Activated CD8-positive, alpha-beta memory T cell treated with anti-CD3 and anti-CD28 coated beads, Interleukin-2, amount 10 ng/mL, durations not matched to agents 7 days and 5 days (primary cell): ENCODE measurements around the gene RNU6-1. TPM values are rescaled to one million over a fixed set of nuclear protein-coding genes. Genes with fewer than 3 reads are reported as not detected.

Experiments
- ATAC-seq: fragments of 150-1000 bp; cut with Tn5 transposase; one replicate; pipeline ENCODE4 v1.10.0; 2021; ENCODE audit warnings: moderate library complexity
- CTCF ChIA-PET: fragments of 350-600 bp; sonication (Branson Sonifier 250); formaldehyde crosslinking; loops from one replicate; lab custom pipeline; 2021; ENCODE audit warnings: antibody characterized with exemption; lab: Charles Lee
- DNase-seq: peaks from one replicate; pipeline ENCODE4 v3.0.0-alpha.2; 2020
- H3K27ac Mint-ChIP-seq: one replicate; pipeline ENCODE4 v1.8.0; 2021; ENCODE audit warnings: mild to moderate bottlenecking, mixed read lengths
- H3K27me3 Mint-ChIP-seq: one replicate; pipeline ENCODE4 v1.8.0; 2021; ENCODE audit warnings: mixed read lengths
- H3K36me3 Mint-ChIP-seq: one replicate; pipeline ENCODE4 v1.8.0; 2021; ENCODE audit warnings: mild to moderate bottlenecking, mixed read lengths
- H3K4me1 Mint-ChIP-seq: one replicate; pipeline ENCODE4 v1.8.0; 2021; ENCODE audit warnings: mixed read lengths
- H3K4me3 Mint-ChIP-seq: one replicate; pipeline ENCODE4 v1.8.0; 2021; ENCODE audit warnings: mild to moderate bottlenecking, moderate library complexity, mixed read lengths
- H3K9me3 Mint-ChIP-seq: one replicate; pipeline ENCODE4 v1.8.0; 2022; ENCODE audit warnings: low read depth, mixed read lengths
- total RNA-seq, 2 experiments: library from RNA; stranded (reverse); gene quantifications; one replicate each; pipeline ENCODE4 v1.2.3, GENCODE V29; 2021

Gene RNU6-1
- total RNA-seq, 2 experiments from 2014 or later, result not detected

- peaks cover 1% of the 10 kb centered on the region for H3K4me1 Mint-ChIP-seq
- no peak overlapping the region for H3K27ac Mint-ChIP-seq
- H3K4me3 Mint-ChIP-seq, result no peak overlapping the region
- ATAC-seq (no peak), DNase-seq (peak; percentile 21)
- no peaks in the 10 kb centered on the region for H3K9me3 Mint-ChIP-seq
- H3K27me3 Mint-ChIP-seq, result peaks cover 15% of the 10 kb centered on the region
- H3K36me3 Mint-ChIP-seq, result peaks cover 1% of the 10 kb centered on the region
- CTCF ChIA-PET, result interaction anchor here (0.6 kb wide), 1 partner anchor 555 kb away, joined by 3 read pairs; no protein-coding TSS in a partner anchor
These were observed 11.2 kb upstream of the RNU6-1 start for GRCh38 chr15:67850994-67851571.

DNA sequence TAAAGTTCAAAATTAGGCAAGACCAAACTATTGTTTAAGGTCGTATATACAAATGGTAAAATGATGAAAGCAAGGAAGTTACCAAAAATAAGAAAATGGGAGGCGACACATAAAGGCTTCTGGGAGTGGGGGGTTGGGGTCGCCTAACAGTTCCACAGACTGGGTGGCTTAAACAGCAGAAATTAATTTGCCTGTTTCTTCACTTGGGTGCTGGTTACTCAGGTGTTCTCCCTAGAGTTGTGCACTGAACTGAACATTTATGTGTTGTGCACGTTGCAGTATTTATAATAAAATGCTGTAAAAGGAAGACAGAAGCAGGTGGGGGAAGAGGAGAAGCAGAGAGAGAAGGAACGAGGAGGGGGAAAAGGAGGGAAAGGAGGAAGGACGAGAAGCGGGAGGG lies 10.5 kb upstream of the RNU6-1 start:
- peak; percentile 18 for DNase-seq
- no peak for ATAC-seq
- Mint-ChIP-seq H3K4me3 (no peak overlapping the region), H3K9me3 (no peaks in the 10 kb centered on the region), H3K27ac (no peak overlapping the region), H3K4me1 (peaks cover 1% of the 10 kb centered on the region), H3K27me3 (peaks cover 15% of the 10 kb centered on the region), H3K36me3 (peaks cover 1% of the 10 kb centered on the region)
- CTCF ChIA-PET, result interaction anchor here (0.6 kb wide), 1 partner anchor 556 kb away, joined by 3 read pairs; no protein-coding TSS in a partner anchor

GRCh38 chr15:67849538-67849937 lies 9.7 kb upstream of the RNU6-1 start:
- Mint-ChIP-seq H3K4me1 (peaks cover 1% of the 10 kb centered on the region), H3K4me3 (no peak overlapping the region), H3K27ac (no peak overlapping the region), H3K36me3 (peaks cover 1% of the 10 kb centered on the region), H3K27me3 (peaks cover 15% of the 10 kb centered on the region), H3K9me3 (no peaks in the 10 kb centered on the region)
- ATAC-seq (no peak), DNase-seq (no peak)
- CTCF ChIA-PET, result no interaction called here

GRCh38 chr15:67845974-67846373 lies 6.1 kb upstream of the RNU6-1 start:
- ATAC-seq (no peak), DNase-seq (no peak)
- H3K36me3 Mint-ChIP-seq, result no peaks in the 10 kb centered on the region
- no peak overlapping the region for H3K27ac Mint-ChIP-seq
- peaks cover 13% of the 10 kb centered on the region for H3K27me3 Mint-ChIP-seq
- CTCF ChIA-PET, result interaction anchor here (1.2 kb wide), 1 partner anchor 17 kb away, joined by 3 read pairs; no protein-coding TSS in a partner anchor
- H3K4me3 Mint-ChIP-seq, result no peak overlapping the region
- H3K4me1 Mint-ChIP-seq, result peaks cover 6% of the 10 kb centered on the region
- no peaks in the 10 kb centered on the region for H3K9me3 Mint-ChIP-seq

DNA sequence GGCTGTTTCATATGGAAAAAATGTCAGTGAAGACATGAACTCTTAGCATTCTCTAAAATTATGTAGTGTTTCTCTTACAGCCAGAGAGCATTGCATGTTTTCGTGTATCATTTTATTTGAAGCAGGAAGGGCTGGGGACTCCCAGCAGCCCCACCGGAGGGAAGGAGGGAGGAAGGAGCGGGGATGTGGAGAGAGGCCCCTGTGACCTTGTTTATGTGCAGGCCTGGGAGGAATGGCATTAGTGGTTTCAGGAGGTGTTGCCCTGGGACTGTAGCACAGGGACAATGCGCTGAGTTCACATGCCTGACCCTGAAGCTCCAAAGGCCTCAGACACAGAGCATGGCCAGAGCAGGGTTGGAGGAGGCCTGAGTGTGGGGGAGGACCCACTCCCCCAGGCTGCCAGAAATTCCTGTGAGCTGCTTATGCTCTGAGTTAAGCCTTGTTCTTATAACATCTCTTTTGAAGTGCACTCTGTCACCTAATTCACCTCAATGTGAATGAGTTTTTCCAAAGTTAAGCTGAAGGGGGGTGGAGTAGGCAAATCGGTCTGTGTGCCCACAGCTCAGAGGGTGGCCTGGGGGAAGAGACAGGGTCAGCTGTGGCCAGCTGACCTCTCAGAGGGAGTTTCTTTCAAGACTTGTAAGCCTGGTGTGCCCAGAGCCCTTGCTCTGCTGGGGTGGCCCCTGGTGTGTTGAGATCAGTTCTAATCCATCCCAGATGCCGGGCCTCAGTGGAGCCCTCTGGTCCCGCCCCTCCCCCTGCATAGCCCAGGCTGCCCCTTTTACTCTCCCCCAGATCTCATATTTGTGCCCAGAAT lies 3.9 kb upstream of the RNU6-1 start:
- peaks cover 18% of the 10 kb centered on the region for H3K27me3 Mint-ChIP-seq
- no peaks in the 10 kb centered on the region for H3K9me3 Mint-ChIP-seq
- no peak overlapping the region for H3K27ac Mint-ChIP-seq
- H3K36me3 Mint-ChIP-seq, result peaks cover 2% of the 10 kb centered on the region
- DNase-seq (no peak), ATAC-seq (no peak)
- H3K4me3 Mint-ChIP-seq, result no peak overlapping the region
- CTCF ChIA-PET, result interaction anchor here (0.7 kb wide), 1 partner anchor 367 kb away, joined by 3 read pairs; no protein-coding TSS in a partner anchor
- H3K4me1 Mint-ChIP-seq, result peaks cover 16% of the 10 kb centered on the region

GRCh38 chr15:67843092-67843501 lies 3.3 kb upstream of the RNU6-1 start:
- H3K27me3 Mint-ChIP-seq, result peaks cover 16% of the 10 kb centered on the region
- DNase-seq, result no peak
- H3K4me3 Mint-ChIP-seq, result no peak overlapping the region
- CTCF ChIA-PET, result no interaction called here
- H3K36me3 Mint-ChIP-seq, result peaks cover 2% of the 10 kb centered on the region
- H3K4me1 Mint-ChIP-seq, result peaks cover 16% of the 10 kb centered on the region
- no peak for ATAC-seq
- no peak overlapping the region for H3K27ac Mint-ChIP-seq
- no peaks in the 10 kb centered on the region for H3K9me3 Mint-ChIP-seq

DNA sequence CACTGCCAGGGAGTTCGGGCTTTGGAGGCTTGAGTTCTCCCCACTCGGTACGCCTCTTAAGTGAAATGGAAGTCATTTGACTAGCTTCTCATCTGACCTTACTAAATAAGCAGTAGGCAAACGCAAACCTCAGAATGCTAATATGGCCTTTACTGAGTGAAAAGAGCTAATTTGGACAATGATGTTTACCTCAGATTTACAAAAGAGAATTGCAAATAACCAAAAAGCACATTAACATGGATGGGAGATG lies 1.6 kb upstream of the RNU6-1 start:
- Mint-ChIP-seq H3K36me3 (peaks cover 2% of the 10 kb centered on the region), H3K27ac (peak overlapping the region; percentile 82), H3K9me3 (no peaks in the 10 kb centered on the region), H3K4me1 (peaks cover 17% of the 10 kb centered on the region), H3K27me3 (peaks cover 20% of the 10 kb centered on the region), H3K4me3 (peak overlapping the region; percentile 89)
- no peak for DNase-seq
- CTCF ChIA-PET, result interaction anchor here (1.2 to 1.4 kb wide), 2 partner anchors 82 to 352 kb away, joined by 3 read pairs; no protein-coding TSS in a partner anchor
- no peak for ATAC-seq

- peak; percentile 50 for DNase-seq
- Mint-ChIP-seq H3K4me1 (peaks cover 19% of the 10 kb centered on the region), H3K27me3 (peaks cover 25% of the 10 kb centered on the region), H3K27ac (peak overlapping the region; percentile 93), H3K36me3 (peaks cover 2% of the 10 kb centered on the region), H3K9me3 (no peaks in the 10 kb centered on the region), H3K4me3 (peak overlapping the region; percentile 89)
- no peak for ATAC-seq
- CTCF ChIA-PET, result interaction anchor here (0.8 to 1.4 kb wide), 5 partner anchors 13 to 383 kb away, joined by 3 to 5 read pairs (median 3); no protein-coding TSS in a partner anchor
These were observed 1.1 kb upstream of the RNU6-1 start for GRCh38 chr15:67840749-67841512.

GRCh38 chr15:67839499-67839928 lies 331 bp downstream of the RNU6-1 start:
- Mint-ChIP-seq H3K4me3 (peak overlapping the region; percentile 89), H3K9me3 (no peaks in the 10 kb centered on the region), H3K4me1 (peaks cover 32% of the 10 kb centered on the region), H3K27ac (peak overlapping the region; percentile 93), H3K36me3 (peaks cover 2% of the 10 kb centered on the region), H3K27me3 (peaks cover 39% of the 10 kb centered on the region)
- DNase-seq (peak; percentile 46), ATAC-seq (peak; percentile 38)
- CTCF ChIA-PET, result interaction anchor here (1.5 kb wide), 1 partner anchor 382 kb away, joined by 3 read pairs; no protein-coding TSS in a partner anchor

DNA sequence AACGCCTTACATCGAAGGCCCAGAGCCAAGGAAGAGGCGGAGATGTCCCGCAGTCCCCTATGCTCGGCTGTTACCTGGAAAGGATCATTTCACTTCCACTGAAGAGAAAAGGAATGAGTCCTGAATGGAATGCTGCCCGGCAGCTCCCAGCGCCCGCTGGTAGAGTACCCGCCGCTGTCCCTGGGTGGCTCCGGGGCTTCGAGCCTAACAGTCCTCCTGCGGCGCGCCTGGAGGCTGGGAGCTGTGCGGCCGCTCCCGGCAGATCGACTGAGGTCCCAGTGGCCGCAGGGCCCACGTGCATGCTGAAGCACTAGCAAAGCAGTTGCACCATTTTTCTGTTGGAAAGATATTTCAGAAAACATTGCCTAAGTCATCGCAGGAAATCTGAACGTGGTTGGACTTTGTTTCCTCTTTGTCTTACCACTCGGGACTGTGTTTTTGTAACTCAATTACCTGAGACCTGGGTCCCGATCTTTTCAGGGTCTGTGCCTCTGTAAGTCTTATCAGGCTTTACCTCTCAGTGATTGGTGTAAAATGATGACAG lies 984 bp downstream of the RNU6-1 start:
- CTCF ChIA-PET, result interaction anchor here (1.5 to 3.0 kb wide), 2 partner anchors 337 to 382 kb away, joined by 3 to 16 read pairs; no protein-coding TSS in a partner anchor
- Mint-ChIP-seq H3K9me3 (no peaks in the 10 kb centered on the region), H3K4me1 (peaks cover 36% of the 10 kb centered on the region), H3K36me3 (peaks cover 2% of the 10 kb centered on the region), H3K4me3 (no peak overlapping the region), H3K27me3 (peaks cover 46% of the 10 kb centered on the region), H3K27ac (no peak overlapping the region)
- ATAC-seq (no peak), DNase-seq (no peak)

DNA sequence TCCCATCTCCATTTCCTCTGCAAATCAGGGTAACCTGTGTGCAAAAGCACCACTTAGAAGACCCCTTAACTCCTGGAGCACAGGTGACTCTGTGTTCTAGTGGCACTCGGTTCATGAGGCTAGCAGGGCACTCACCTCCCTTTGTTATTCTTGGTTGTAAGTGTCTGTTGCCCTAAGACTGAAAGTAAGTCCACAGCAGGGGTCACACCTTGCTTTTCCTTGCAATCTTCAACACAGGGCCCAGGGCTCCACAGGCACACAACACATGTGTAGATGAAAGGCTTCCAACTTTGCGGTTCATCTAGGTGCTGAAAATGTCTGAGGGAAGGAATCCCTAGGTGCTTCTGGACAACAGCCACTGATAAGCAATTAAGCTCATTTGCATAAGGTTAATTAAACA lies 2.9 kb downstream of the RNU6-1 start:
- H3K27ac Mint-ChIP-seq, result peak overlapping the region; percentile 40
- CTCF ChIA-PET, result interaction anchor here (0.7 to 4.2 kb wide), 7 partner anchors 10 to 890 kb away, joined by 3 to 71 read pairs (median 10); partner anchors contain the start of gene SKOR1
- H3K9me3 Mint-ChIP-seq, result no peaks in the 10 kb centered on the region
- H3K36me3 Mint-ChIP-seq, result peaks cover 2% of the 10 kb centered on the region
- DNase-seq (no peak), ATAC-seq (no peak)
- peaks cover 45% of the 10 kb centered on the region for H3K4me1 Mint-ChIP-seq
- no peak overlapping the region for H3K4me3 Mint-ChIP-seq
- peaks cover 63% of the 10 kb centered on the region for H3K27me3 Mint-ChIP-seq

- peaks cover 2% of the 10 kb centered on the region for H3K36me3 Mint-ChIP-seq
- H3K4me3 Mint-ChIP-seq, result peak overlapping the region; percentile 55
- ATAC-seq, result no peak
- CTCF ChIA-PET, result interaction anchor here (0.6 to 4.2 kb wide), 21 partner anchors 10 to 896 kb away, joined by 3 to 71 read pairs (median 4); partner anchors contain the start of gene SKOR1
- peak; percentile 70 for DNase-seq
- H3K27ac Mint-ChIP-seq, result no peak overlapping the region
- H3K27me3 Mint-ChIP-seq, result peaks cover 67% of the 10 kb centered on the region
- H3K9me3 Mint-ChIP-seq, result no peaks in the 10 kb centered on the region
- H3K4me1 Mint-ChIP-seq, result peaks cover 44% of the 10 kb centered on the region
These were observed 3.4 kb downstream of the RNU6-1 start for GRCh38 chr15:67836477-67836876.

- Mint-ChIP-seq H3K36me3 (peaks cover 2% of the 10 kb centered on the region), H3K4me3 (peak overlapping the region; percentile 55), H3K27ac (no peak overlapping the region), H3K27me3 (peaks cover 71% of the 10 kb centered on the region), H3K9me3 (no peaks in the 10 kb centered on the region), H3K4me1 (peaks cover 40% of the 10 kb centered on the region)
- no peak for DNase-seq
- CTCF ChIA-PET, result interaction anchor here (0.6 to 4.2 kb wide), 21 partner anchors 9 to 896 kb away, joined by 3 to 71 read pairs (median 4); partner anchors contain the start of gene SKOR1
- ATAC-seq, result no peak
These were observed 3.8 kb downstream of the RNU6-1 start for GRCh38 chr15:67836134-67836455.
